ENCODE data around the gene PDSS2. TPM values are rescaled to one million over a fixed set of nuclear protein-coding genes. Genes with fewer than 3 reads are reported as not detected.

The PDSS2 gene
- polyA plus RNA-seq, 2 donors, result 3.6 to 7.3 TPM

GRCh38 chr6:107423474-107423990, 35.8 kb downstream of the PDSS2 start:
- Histone ChIP-seq H3K27ac (ENCODE audit: low read depth in 2 of 2, low read length in 1 of 2) (no peak overlapping the region), H3K4me3 (ENCODE audit: low read depth in 1 of 2, low read length in 2 of 2) (no peak overlapping the region), H3K36me3 (ENCODE audit: control insufficient read depth in 2 of 2, insufficient read depth in 2 of 2, low read length in 1 of 2) (no peaks in the 10 kb centered on the region), H3K9me3 (ENCODE audit: control insufficient read depth in 2 of 2, insufficient read depth in 1 of 2, low read depth in 1 of 2, low read length in 1 of 2) (peaks cover 0 to 8% of the 10 kb centered on the region in 2 donors), H3K4me1 (ENCODE audit: control insufficient read depth in 2 of 2, insufficient read depth in 2 of 2, low read length in 1 of 2) (no peaks in the 10 kb centered on the region), H3K27me3 (ENCODE audit: control insufficient read depth in 1 of 2, insufficient read depth in 2 of 2, low read length in 2 of 2) (no peaks in the 10 kb centered on the region)
- WGBS, 2 donors, result 54 to 59% methylated on average over 1 of the region's 1 CpG

GRCh38 chr6:107421696-107422256, 37.6 kb downstream of the PDSS2 start:
- 56 to 59% methylated on average over 5 of the region's 5 CpGs for WGBS, 2 donors
- no peak overlapping the region for H3K4me3 ChIP-seq (ENCODE audit: low read depth in 1 of 2, low read length in 2 of 2)
- H3K36me3 ChIP-seq (ENCODE audit: control insufficient read depth in 2 of 2, insufficient read depth in 2 of 2, low read length in 1 of 2), result no peaks in the 10 kb centered on the region
- H3K27me3 ChIP-seq (ENCODE audit: control insufficient read depth in 1 of 2, insufficient read depth in 2 of 2, low read length in 2 of 2), result no peaks in the 10 kb centered on the region
- H3K4me1 ChIP-seq (ENCODE audit: control insufficient read depth in 2 of 2, insufficient read depth in 2 of 2, low read length in 1 of 2), result no peaks in the 10 kb centered on the region
- peaks cover 0 to 8% of the 10 kb centered on the region in 2 donors for H3K9me3 ChIP-seq (ENCODE audit: control insufficient read depth in 2 of 2, insufficient read depth in 1 of 2, low read depth in 1 of 2, low read length in 1 of 2)
- no peak overlapping the region for H3K27ac ChIP-seq (ENCODE audit: low read depth in 2 of 2, low read length in 1 of 2)

GRCh38 chr6:107419733-107420132, 39.6 kb downstream of the PDSS2 start:
- Histone ChIP-seq H3K9me3 (ENCODE audit: control insufficient read depth in 2 of 2, insufficient read depth in 1 of 2, low read depth in 1 of 2, low read length in 1 of 2) (no peaks in the 10 kb centered on the region), H3K4me3 (ENCODE audit: low read depth in 1 of 2, low read length in 2 of 2) (no peak overlapping the region), H3K27me3 (ENCODE audit: control insufficient read depth in 1 of 2, insufficient read depth in 2 of 2, low read length in 2 of 2) (no peaks in the 10 kb centered on the region), H3K4me1 (ENCODE audit: control insufficient read depth in 2 of 2, insufficient read depth in 2 of 2, low read length in 1 of 2) (no peaks in the 10 kb centered on the region), H3K27ac (ENCODE audit: low read depth in 2 of 2, low read length in 1 of 2) (no peak overlapping the region), H3K36me3 (ENCODE audit: control insufficient read depth in 2 of 2, insufficient read depth in 2 of 2, low read length in 1 of 2) (no peaks in the 10 kb centered on the region)
- WGBS, 2 donors, result 49 to 56% methylated on average over 2 of the region's 2 CpGs

- Histone ChIP-seq H3K9me3 (ENCODE audit: control insufficient read depth in 2 of 2, insufficient read depth in 1 of 2, low read depth in 1 of 2, low read length in 1 of 2) (no peaks in the 10 kb centered on the region), H3K36me3 (ENCODE audit: control insufficient read depth in 2 of 2, insufficient read depth in 2 of 2, low read length in 1 of 2) (no peaks in the 10 kb centered on the region), H3K4me1 (ENCODE audit: control insufficient read depth in 2 of 2, insufficient read depth in 2 of 2, low read length in 1 of 2) (no peaks in the 10 kb centered on the region), H3K27me3 (ENCODE audit: control insufficient read depth in 1 of 2, insufficient read depth in 2 of 2, low read length in 2 of 2) (no peaks in the 10 kb centered on the region), H3K27ac (ENCODE audit: low read depth in 2 of 2, low read length in 1 of 2) (no peak overlapping the region), H3K4me3 (ENCODE audit: low read depth in 1 of 2, low read length in 2 of 2) (no peak overlapping the region)
- 98 to 100% methylated on average over 1 of the region's 1 CpG for WGBS, 2 donors
Measured at GRCh38 chr6:107418118-107418517, 41.2 kb downstream of the PDSS2 start.

GRCh38 chr6:107416145-107416544, 43.2 kb downstream of the PDSS2 start:
- Histone ChIP-seq H3K27ac (ENCODE audit: low read depth in 2 of 2, low read length in 1 of 2) (no peak overlapping the region), H3K9me3 (ENCODE audit: control insufficient read depth in 2 of 2, insufficient read depth in 1 of 2, low read depth in 1 of 2, low read length in 1 of 2) (no peaks in the 10 kb centered on the region), H3K27me3 (ENCODE audit: control insufficient read depth in 1 of 2, insufficient read depth in 2 of 2, low read length in 2 of 2) (no peaks in the 10 kb centered on the region), H3K4me1 (ENCODE audit: control insufficient read depth in 2 of 2, insufficient read depth in 2 of 2, low read length in 1 of 2) (no peaks in the 10 kb centered on the region), H3K36me3 (ENCODE audit: control insufficient read depth in 2 of 2, insufficient read depth in 2 of 2, low read length in 1 of 2) (no peaks in the 10 kb centered on the region), H3K4me3 (ENCODE audit: low read depth in 1 of 2, low read length in 2 of 2) (no peak overlapping the region)
- 81 to 84% methylated on average over 4 of the region's 4 CpGs for WGBS, 2 donors

- H3K4me1 ChIP-seq (ENCODE audit: control insufficient read depth in 2 of 2, insufficient read depth in 2 of 2, low read length in 1 of 2), result no peaks in the 10 kb centered on the region
- H3K27me3 ChIP-seq (ENCODE audit: control insufficient read depth in 1 of 2, insufficient read depth in 2 of 2, low read length in 2 of 2), result no peaks in the 10 kb centered on the region
- no peak overlapping the region for H3K4me3 ChIP-seq (ENCODE audit: low read depth in 1 of 2, low read length in 2 of 2)
- no peaks in the 10 kb centered on the region for H3K9me3 ChIP-seq (ENCODE audit: control insufficient read depth in 2 of 2, insufficient read depth in 1 of 2, low read depth in 1 of 2, low read length in 1 of 2)
- no peaks in the 10 kb centered on the region for H3K36me3 ChIP-seq (ENCODE audit: control insufficient read depth in 2 of 2, insufficient read depth in 2 of 2, low read length in 1 of 2)
- no peak overlapping the region for H3K27ac ChIP-seq (ENCODE audit: low read depth in 2 of 2, low read length in 1 of 2)
Measured at GRCh38 chr6:107413966-107414645, 45.3 kb downstream of the PDSS2 start.

GRCh38 chr6:107411161-107411560, 48.2 kb downstream of the PDSS2 start:
- 97 to 98% methylated on average over 3 of the region's 3 CpGs for WGBS, 2 donors
- H3K27ac ChIP-seq (ENCODE audit: low read depth in 2 of 2, low read length in 1 of 2), result no peak overlapping the region

GRCh38 chr6:107409942-107410341, 49.4 kb downstream of the PDSS2 start:
- no peak overlapping the region for H3K27ac ChIP-seq (ENCODE audit: low read depth in 2 of 2, low read length in 1 of 2)
- H3K9me3 ChIP-seq (ENCODE audit: control insufficient read depth in 2 of 2, insufficient read depth in 1 of 2, low read depth in 1 of 2, low read length in 1 of 2), result no peaks in the 10 kb centered on the region
- H3K4me3 ChIP-seq (ENCODE audit: low read depth in 1 of 2, low read length in 2 of 2), result no peak overlapping the region
- H3K27me3 ChIP-seq (ENCODE audit: control insufficient read depth in 1 of 2, insufficient read depth in 2 of 2, low read length in 2 of 2), result no peaks in the 10 kb centered on the region
- 91 to 95% methylated on average over 2 of the region's 2 CpGs for WGBS, 2 donors
- H3K4me1 ChIP-seq (ENCODE audit: control insufficient read depth in 2 of 2, insufficient read depth in 2 of 2, low read length in 1 of 2), result no peaks in the 10 kb centered on the region
- H3K36me3 ChIP-seq (ENCODE audit: control insufficient read depth in 2 of 2, insufficient read depth in 2 of 2, low read length in 1 of 2), result no peaks in the 10 kb centered on the region

More at GRCh38 chr6:107411161-107411560, 48.2 kb downstream of the PDSS2 start:
- H3K36me3 ChIP-seq (ENCODE audit: control insufficient read depth in 2 of 2, insufficient read depth in 2 of 2, low read length in 1 of 2), result no peaks in the 10 kb centered on the region
- no peaks in the 10 kb centered on the region for H3K9me3 ChIP-seq (ENCODE audit: control insufficient read depth in 2 of 2, insufficient read depth in 1 of 2, low read depth in 1 of 2, low read length in 1 of 2)
- no peaks in the 10 kb centered on the region for H3K4me1 ChIP-seq (ENCODE audit: control insufficient read depth in 2 of 2, insufficient read depth in 2 of 2, low read length in 1 of 2)
- no peak overlapping the region for H3K4me3 ChIP-seq (ENCODE audit: low read depth in 1 of 2, low read length in 2 of 2)
- no peaks in the 10 kb centered on the region for H3K27me3 ChIP-seq (ENCODE audit: control insufficient read depth in 1 of 2, insufficient read depth in 2 of 2, low read length in 2 of 2)

- Histone ChIP-seq H3K27ac (ENCODE audit: low read depth in 2 of 2, low read length in 1 of 2) (no peak overlapping the region), H3K27me3 (ENCODE audit: control insufficient read depth in 1 of 2, insufficient read depth in 2 of 2, low read length in 2 of 2) (no peaks in the 10 kb centered on the region), H3K9me3 (ENCODE audit: control insufficient read depth in 2 of 2, insufficient read depth in 1 of 2, low read depth in 1 of 2, low read length in 1 of 2) (no peaks in the 10 kb centered on the region), H3K4me3 (ENCODE audit: low read depth in 1 of 2, low read length in 2 of 2) (no peak overlapping the region), H3K36me3 (ENCODE audit: control insufficient read depth in 2 of 2, insufficient read depth in 2 of 2, low read length in 1 of 2) (no peaks in the 10 kb centered on the region), H3K4me1 (ENCODE audit: control insufficient read depth in 2 of 2, insufficient read depth in 2 of 2, low read length in 1 of 2) (no peaks in the 10 kb centered on the region)
- WGBS, 2 donors, result 72 to 87% methylated on average over 3 of the region's 3 CpGs
Measured at GRCh38 chr6:107408714-107409113, 50.6 kb downstream of the PDSS2 start.

- H3K27ac ChIP-seq (ENCODE audit: low read depth in 2 of 2, low read length in 1 of 2), result no peak overlapping the region
- H3K27me3 ChIP-seq (ENCODE audit: control insufficient read depth in 1 of 2, insufficient read depth in 2 of 2, low read length in 2 of 2), result no peaks in the 10 kb centered on the region
- H3K36me3 ChIP-seq (ENCODE audit: control insufficient read depth in 2 of 2, insufficient read depth in 2 of 2, low read length in 1 of 2), result peaks cover 0 to 5% of the 10 kb centered on the region in 2 donors
- no peak overlapping the region for H3K4me3 ChIP-seq (ENCODE audit: low read depth in 1 of 2, low read length in 2 of 2)
- 98% methylated on average over 3 of the region's 3 CpGs for WGBS, 2 donors
- H3K9me3 ChIP-seq (ENCODE audit: control insufficient read depth in 2 of 2, insufficient read depth in 1 of 2, low read depth in 1 of 2, low read length in 1 of 2), result peaks cover 0 to 5% of the 10 kb centered on the region in 2 donors
- no peaks in the 10 kb centered on the region for H3K4me1 ChIP-seq (ENCODE audit: control insufficient read depth in 2 of 2, insufficient read depth in 2 of 2, low read length in 1 of 2)
Measured at GRCh38 chr6:107405002-107405401, 54.4 kb downstream of the PDSS2 start.
